ENCODE measurements around the gene GRB10. TPM values are rescaled to one million over a fixed set of nuclear protein-coding genes. Genes with fewer than 3 reads are reported as not detected.
"Not testable (repeated sequence)": the region's sequence is repeated elsewhere in the genome, so short reads cannot be mapped to it uniquely, and the experiment has no call there.

The GRB10 gene
- total and polyA plus RNA-seq, 5 donors from 2014 or later: 0.25 to 2.3 TPM; not detected in 3

- peaks cover 12% of the 10 kb centered on the region for H3K4me1 ChIP-seq (ENCODE audit: control insufficient read depth, insufficient read depth, low read length, poor library complexity, severe bottlenecking)
- H3K27ac ChIP-seq (ENCODE audit: insufficient read depth, low read length, poor library complexity, severe bottlenecking); DNase-seq; H3K27me3 ChIP-seq (ENCODE audit: control insufficient read depth, insufficient read depth, low read length); ATAC-seq (ENCODE audit: low read depth in 2 of 2); H3K4me3 Mint-ChIP-seq; H3K9me3 Mint-ChIP-seq; H3K9me3 ChIP-seq (ENCODE audit: control insufficient read depth in 2 of 2, low read length in 2 of 2); H3K27me3 Mint-ChIP-seq; H3K4me3 ChIP-seq (ENCODE audit: low read depth, low read length); H3K36me3 ChIP-seq (ENCODE audit: control insufficient read depth, insufficient read depth, low read length); H3K36me3 Mint-ChIP-seq; H3K27ac Mint-ChIP-seq: not testable (repeated sequence)
- peaks cover 11 to 19% (median 13%) of the 10 kb centered on the region in 4 donors for H3K4me1 Mint-ChIP-seq
Observed at GRCh38 chr7:50735836-50736235, 46.9 kb downstream of the GRB10 start.

- ATAC-seq (ENCODE audit: low read depth in 2 of 2) (no peak), DNase-seq (peak in 1 of 3 donors; percentile 17)
- H3K27me3 ChIP-seq (ENCODE audit: control insufficient read depth, insufficient read depth, low read length): no peaks in the 10 kb centered on the region
- no peak overlapping the region for H3K4me3 ChIP-seq (ENCODE audit: low read depth, low read length)
- H3K9me3 ChIP-seq (ENCODE audit: control insufficient read depth in 2 of 2, low read length in 2 of 2): no peaks in the 10 kb centered on the region
- H3K27ac Mint-ChIP-seq: no peak overlapping the region
- no peak overlapping the region for H3K4me3 Mint-ChIP-seq
- peaks cover 10 to 14% (median 12%) of the 10 kb centered on the region in 4 donors for H3K4me1 Mint-ChIP-seq
- H3K9me3 Mint-ChIP-seq: no peaks in the 10 kb centered on the region
- no peak overlapping the region for H3K27ac ChIP-seq (ENCODE audit: insufficient read depth, low read length, poor library complexity, severe bottlenecking)
- peaks cover 9% of the 10 kb centered on the region for H3K4me1 ChIP-seq (ENCODE audit: control insufficient read depth, insufficient read depth, low read length, poor library complexity, severe bottlenecking)
- H3K36me3 ChIP-seq (ENCODE audit: control insufficient read depth, insufficient read depth, low read length): no peaks in the 10 kb centered on the region
- no peaks in the 10 kb centered on the region for H3K36me3 Mint-ChIP-seq
- peaks cover 9% of the 10 kb centered on the region for H3K27me3 Mint-ChIP-seq
Observed at GRCh38 chr7:50735333-50735732, 47.4 kb downstream of the GRB10 start.

- peaks cover 5% of the 10 kb centered on the region for H3K27me3 Mint-ChIP-seq
- peaks cover 0 to 3% (median 2%) of the 10 kb centered on the region in 4 donors for H3K4me1 Mint-ChIP-seq
- Histone ChIP-seq H3K4me1 (ENCODE audit: control insufficient read depth, insufficient read depth, low read length, poor library complexity, severe bottlenecking) (no peaks in the 10 kb centered on the region), H3K4me3 (ENCODE audit: low read depth, low read length) (no peak overlapping the region), H3K36me3 (ENCODE audit: control insufficient read depth, insufficient read depth, low read length) (no peaks in the 10 kb centered on the region), H3K27me3 (ENCODE audit: control insufficient read depth, insufficient read depth, low read length) (no peaks in the 10 kb centered on the region), H3K9me3 (ENCODE audit: control insufficient read depth in 2 of 2, low read length in 2 of 2) (no peaks in the 10 kb centered on the region), H3K27ac (ENCODE audit: insufficient read depth, low read length, poor library complexity, severe bottlenecking) (no peak overlapping the region)
- H3K27ac Mint-ChIP-seq: no peak overlapping the region
- no peak for ATAC-seq (ENCODE audit: low read depth in 2 of 2)
- H3K4me3 Mint-ChIP-seq: no peak overlapping the region
- no peaks in the 10 kb centered on the region for H3K9me3 Mint-ChIP-seq
- no peaks in the 10 kb centered on the region for H3K36me3 Mint-ChIP-seq
- no peak for DNase-seq
Observed at GRCh38 chr7:50734246-50734645, 48.5 kb downstream of the GRB10 start.

GRCh38 chr7:50733552-50733951 is 49.1 kb downstream of the GRB10 start:
- no peaks in the 10 kb centered on the region for H3K9me3 Mint-ChIP-seq
- Histone ChIP-seq H3K4me3 (ENCODE audit: low read depth, low read length) (no peak overlapping the region), H3K36me3 (ENCODE audit: control insufficient read depth, insufficient read depth, low read length) (no peaks in the 10 kb centered on the region), H3K27ac (ENCODE audit: insufficient read depth, low read length, poor library complexity, severe bottlenecking) (no peak overlapping the region), H3K4me1 (ENCODE audit: control insufficient read depth, insufficient read depth, low read length, poor library complexity, severe bottlenecking) (no peaks in the 10 kb centered on the region), H3K9me3 (ENCODE audit: control insufficient read depth in 2 of 2, low read length in 2 of 2) (no peaks in the 10 kb centered on the region), H3K27me3 (ENCODE audit: control insufficient read depth, insufficient read depth, low read length) (peaks cover 2% of the 10 kb centered on the region)
- H3K27ac Mint-ChIP-seq: no peak overlapping the region
- H3K36me3 Mint-ChIP-seq: no peaks in the 10 kb centered on the region
- DNase-seq (no peak), ATAC-seq (ENCODE audit: low read depth in 2 of 2) (no peak)
- H3K4me3 Mint-ChIP-seq: no peak overlapping the region
- peaks cover 5% of the 10 kb centered on the region for H3K27me3 Mint-ChIP-seq
- H3K4me1 Mint-ChIP-seq: no peaks in the 10 kb centered on the region

- no peak overlapping the region for H3K4me3 ChIP-seq (ENCODE audit: low read depth, low read length)
- peaks cover 7% of the 10 kb centered on the region for H3K27me3 ChIP-seq (ENCODE audit: control insufficient read depth, insufficient read depth, low read length)
- no peak overlapping the region for H3K27ac Mint-ChIP-seq
- no peak overlapping the region for H3K27ac ChIP-seq (ENCODE audit: insufficient read depth, low read length, poor library complexity, severe bottlenecking)
- no peak for ATAC-seq (ENCODE audit: low read depth in 2 of 2)
- H3K4me3 Mint-ChIP-seq: no peak overlapping the region
- no peaks in the 10 kb centered on the region for H3K36me3 Mint-ChIP-seq
- no peaks in the 10 kb centered on the region for H3K9me3 Mint-ChIP-seq
- H3K36me3 ChIP-seq (ENCODE audit: control insufficient read depth, insufficient read depth, low read length): no peaks in the 10 kb centered on the region
- H3K4me1 ChIP-seq (ENCODE audit: control insufficient read depth, insufficient read depth, low read length, poor library complexity, severe bottlenecking): no peaks in the 10 kb centered on the region
- H3K9me3 ChIP-seq (ENCODE audit: control insufficient read depth in 2 of 2, low read length in 2 of 2): no peaks in the 10 kb centered on the region
- no peaks in the 10 kb centered on the region for H3K4me1 Mint-ChIP-seq
- DNase-seq: no peak
- peaks cover 9% of the 10 kb centered on the region for H3K27me3 Mint-ChIP-seq
Observed at GRCh38 chr7:50731703-50732582, 50.8 kb downstream of the GRB10 start.

- Histone ChIP-seq H3K27ac (ENCODE audit: insufficient read depth, low read length, poor library complexity, severe bottlenecking) (no peak overlapping the region), H3K36me3 (ENCODE audit: control insufficient read depth, insufficient read depth, low read length) (no peaks in the 10 kb centered on the region), H3K27me3 (ENCODE audit: control insufficient read depth, insufficient read depth, low read length) (peaks cover 8% of the 10 kb centered on the region), H3K9me3 (ENCODE audit: control insufficient read depth in 2 of 2, low read length in 2 of 2) (no peaks in the 10 kb centered on the region), H3K4me3 (ENCODE audit: low read depth, low read length) (no peak overlapping the region), H3K4me1 (ENCODE audit: control insufficient read depth, insufficient read depth, low read length, poor library complexity, severe bottlenecking) (no peaks in the 10 kb centered on the region)
- Mint-ChIP-seq H3K4me3 (no peak overlapping the region), H3K27ac (no peak overlapping the region), H3K4me1 (no peaks in the 10 kb centered on the region), H3K9me3 (no peaks in the 10 kb centered on the region), H3K36me3 (no peaks in the 10 kb centered on the region), H3K27me3 (peaks cover 14% of the 10 kb centered on the region)
- DNase-seq (no peak), ATAC-seq (ENCODE audit: low read depth in 2 of 2) (no peak)
Observed at GRCh38 chr7:50730446-50731400, 52.0 kb downstream of the GRB10 start.

- Mint-ChIP-seq H3K27ac (no peak overlapping the region), H3K27me3 (peaks cover 14% of the 10 kb centered on the region), H3K9me3 (no peaks in the 10 kb centered on the region), H3K36me3 (no peaks in the 10 kb centered on the region), H3K4me3 (no peak overlapping the region), H3K4me1 (no peaks in the 10 kb centered on the region)
- Histone ChIP-seq H3K27me3 (ENCODE audit: control insufficient read depth, insufficient read depth, low read length) (peaks cover 9% of the 10 kb centered on the region), H3K4me3 (ENCODE audit: low read depth, low read length) (no peak overlapping the region), H3K36me3 (ENCODE audit: control insufficient read depth, insufficient read depth, low read length) (no peaks in the 10 kb centered on the region), H3K9me3 (ENCODE audit: control insufficient read depth in 2 of 2, low read length in 2 of 2) (no peaks in the 10 kb centered on the region), H3K4me1 (ENCODE audit: control insufficient read depth, insufficient read depth, low read length, poor library complexity, severe bottlenecking) (no peaks in the 10 kb centered on the region), H3K27ac (ENCODE audit: insufficient read depth, low read length, poor library complexity, severe bottlenecking) (no peak overlapping the region)
- ATAC-seq (ENCODE audit: low read depth in 2 of 2): no peak
- DNase-seq: no peak
Observed at GRCh38 chr7:50729962-50730361, 52.7 kb downstream of the GRB10 start.
